Measurements from ENCODE around the gene PCDHGC5.

The PCDHGC5 gene

GRCh38 chr5:141491323-141492167, 2.7 kb downstream of the PCDHGC5 start:
- DNase-seq (ENCODE audit: extremely low read depth, insufficient read length) = no peak
- no peaks in the 10 kb centered on the region; the same call in none of the 2 replicates for H3K36me3 ChIP-seq (ENCODE audit: control insufficient read depth, insufficient read depth, low read length)
- no peaks in the 10 kb centered on the region; the same call in 1 of the 2 replicates for H3K27me3 ChIP-seq (replicated peaks; ENCODE audit: control insufficient read depth, insufficient read depth, low read length)
- peak; percentile 10 for TF ChIP-seq CTCF (IDR thresholded peaks at IDR 0.05; ENCODE audit: insufficient read depth, low read length, poor library complexity, severe bottlenecking)
- H3K4me3 ChIP-seq (replicated peaks; ENCODE audit: low read depth, low read length) = peak overlapping the region; percentile 52

GRCh38 chr5:141492168-141492885, 3.4 kb downstream of the PCDHGC5 start:
- Histone ChIP-seq H3K27me3 (replicated peaks; ENCODE audit: control insufficient read depth, insufficient read depth, low read length) (no peaks in the 10 kb centered on the region; the same call in 1 of the 2 replicates), H3K36me3 (ENCODE audit: control insufficient read depth, insufficient read depth, low read length) (no peaks in the 10 kb centered on the region; the same call in none of the 2 replicates), H3K4me3 (replicated peaks; ENCODE audit: low read depth, low read length) (peak overlapping the region; percentile 52)
- peak; percentile 73 for DNase-seq (ENCODE audit: extremely low read depth, insufficient read length)
- no peak for TF ChIP-seq CTCF (IDR thresholded peaks at IDR 0.05; ENCODE audit: insufficient read depth, low read length, poor library complexity, severe bottlenecking)

- DNase-seq (ENCODE audit: extremely low read depth, insufficient read length) = no peak
- no peak overlapping the region for H3K4me3 ChIP-seq (replicated peaks; ENCODE audit: low read depth, low read length)
- no peak for TF ChIP-seq CTCF (IDR thresholded peaks at IDR 0.05; ENCODE audit: insufficient read depth, low read length, poor library complexity, severe bottlenecking)
- no peaks in the 10 kb centered on the region; the same call in none of the 2 replicates for H3K36me3 ChIP-seq (ENCODE audit: control insufficient read depth, insufficient read depth, low read length)
- H3K27me3 ChIP-seq (replicated peaks; ENCODE audit: control insufficient read depth, insufficient read depth, low read length) = no peaks in the 10 kb centered on the region; the same call in 1 of the 2 replicates
Measured at GRCh38 chr5:141493500-141494422, 4.9 kb downstream of the PCDHGC5 start.

GRCh38 chr5:141494761-141495452, 6.0 kb downstream of the PCDHGC5 start:
- Histone ChIP-seq H3K36me3 (ENCODE audit: control insufficient read depth, insufficient read depth, low read length) (no peaks in the 10 kb centered on the region; the same call in none of the 2 replicates), H3K27me3 (replicated peaks; ENCODE audit: control insufficient read depth, insufficient read depth, low read length) (no peaks in the 10 kb centered on the region; the same call in 1 of the 2 replicates), H3K4me3 (replicated peaks; ENCODE audit: low read depth, low read length) (no peak overlapping the region)
- no peak for DNase-seq (ENCODE audit: extremely low read depth, insufficient read length)
- no peak for TF ChIP-seq CTCF (IDR thresholded peaks at IDR 0.05; ENCODE audit: insufficient read depth, low read length, poor library complexity, severe bottlenecking)

- DNase-seq (ENCODE audit: extremely low read depth, insufficient read length) = no peak
Measured at GRCh38 chr5:141495453-141495811, 6.6 kb downstream of the PCDHGC5 start.

More at GRCh38 chr5:141495453-141495811, 6.6 kb downstream of the PCDHGC5 start:
- TF ChIP-seq CTCF (IDR thresholded peaks at IDR 0.05; ENCODE audit: insufficient read depth, low read length, poor library complexity, severe bottlenecking) = no peak
- H3K27me3 ChIP-seq (replicated peaks; ENCODE audit: control insufficient read depth, insufficient read depth, low read length) = no peaks in the 10 kb centered on the region
- H3K4me3 ChIP-seq (replicated peaks; ENCODE audit: low read depth, low read length) = no peak overlapping the region
- H3K36me3 ChIP-seq (ENCODE audit: control insufficient read depth, insufficient read depth, low read length) = no peaks in the 10 kb centered on the region; the same call in none of the 2 replicates
